Measurements from ENCODE around the gene ZNF575. TPM values are rescaled to one million over a fixed set of nuclear protein-coding genes. Genes with fewer than 3 reads are reported as not detected.
A peak's percentile ranks its signal among the peaks of the same experiment; 100 is the strongest.

The ZNF575 gene
- total RNA-seq, 1 donor from 2014 or later, result 1.3 TPM

GRCh38 chr19:43526884-43527859 lies 5.8 kb upstream of the ZNF575 start, which contains the start of gene ETHE1:
Gene ETHE1, minus strand, starts transcription at chr19:43527201. Its CDS starts 24 bp downstream, at chr19:43527177.
- no peaks in the 10 kb centered on the region for H3K27me3 ChIP-seq (ENCODE audit: insufficient read depth, low read length)

GRCh38 chr19:43527860-43528622 lies 4.9 kb upstream of the ZNF575 start:
- H3K27ac ChIP-seq (ENCODE audit: low read depth, low read length), result no peak overlapping the region
- peaks cover 25% of the 10 kb centered on the region for H3K4me1 ChIP-seq (ENCODE audit: insufficient read depth, low read length)
- no peaks in the 10 kb centered on the region for H3K36me3 ChIP-seq (ENCODE audit: insufficient read depth, low read length)
- peaks cover 13% of the 10 kb centered on the region for H4K20me1 ChIP-seq (ENCODE audit: insufficient read depth, low read length)
- Mint-ChIP-seq H3K4me3 (ENCODE audit: unreplicated experiment) (no peak overlapping the region), H3K4me1 (ENCODE audit: low read depth, unreplicated experiment) (peaks cover 17% of the 10 kb centered on the region), H3K27me3 (ENCODE audit: low read depth, unreplicated experiment) (no peaks in the 10 kb centered on the region), H3K36me3 (ENCODE audit: low read depth, unreplicated experiment) (no peaks in the 10 kb centered on the region), H3K9me3 (ENCODE audit: unreplicated experiment) (no peaks in the 10 kb centered on the region), H3K27ac (ENCODE audit: unreplicated experiment) (no peak overlapping the region)
- TF ChIP-seq EZH2 (IDR thresholded peaks at IDR 0.05; ENCODE audit: insufficient read depth, low read length), result no peak
- no peak for TF ChIP-seq CTCF (IDR thresholded peaks at IDR 0.05; ENCODE audit: insufficient read depth, low read depth, low read length)
- peaks cover 31% of the 10 kb centered on the region for H3K79me2 ChIP-seq (ENCODE audit: insufficient read depth, low read length)
- no peak overlapping the region for H3K9ac ChIP-seq (ENCODE audit: low read length)
- H3K4me2 ChIP-seq (ENCODE audit: low read length), result peak overlapping the region; percentile 99
- no peaks in the 10 kb centered on the region for H3K9me3 ChIP-seq (ENCODE audit: insufficient read depth, low read depth, low read length)
- H3K27me3 ChIP-seq (ENCODE audit: insufficient read depth, low read length), result no peaks in the 10 kb centered on the region
- H2AFZ ChIP-seq (ENCODE audit: low read depth, low read length), result no peak overlapping the region
- no peak overlapping the region for H3K4me3 ChIP-seq (ENCODE audit: insufficient read depth, low read depth, low read length)
- no peak for DNase-seq (ENCODE audit: low read depth)
- no peak for FAIRE-seq

More at GRCh38 chr19:43526884-43527859, 5.8 kb upstream of the ZNF575 start, which contains the start of gene ETHE1:
- no peaks in the 10 kb centered on the region for H3K9me3 Mint-ChIP-seq (ENCODE audit: unreplicated experiment)
- no peaks in the 10 kb centered on the region for H3K36me3 ChIP-seq (ENCODE audit: insufficient read depth, low read length)
- H3K4me2 ChIP-seq (ENCODE audit: low read length), result peak within 1 kb of the TSS; percentile 99
- H3K27ac Mint-ChIP-seq (ENCODE audit: unreplicated experiment), result peak within 1 kb of the TSS; percentile 28
- H3K36me3 Mint-ChIP-seq (ENCODE audit: low read depth, unreplicated experiment), result no peaks in the 10 kb centered on the region
- peaks cover 17% of the 10 kb centered on the region for H4K20me1 ChIP-seq (ENCODE audit: insufficient read depth, low read length)
- no peaks in the 10 kb centered on the region for H3K27me3 Mint-ChIP-seq (ENCODE audit: low read depth, unreplicated experiment)
- no peaks in the 10 kb centered on the region for H3K9me3 ChIP-seq (ENCODE audit: insufficient read depth, low read depth, low read length)
- peak within 1 kb of the TSS; percentile 94 for H3K4me3 Mint-ChIP-seq (ENCODE audit: unreplicated experiment)
- peaks cover 35% of the 10 kb centered on the region for H3K79me2 ChIP-seq (ENCODE audit: insufficient read depth, low read length)
- DNase-seq (ENCODE audit: low read depth) (no peak), FAIRE-seq (no peak)
- H2AFZ ChIP-seq (ENCODE audit: low read depth, low read length), result peak within 1 kb of the TSS; percentile 79
- peaks cover 16% of the 10 kb centered on the region for H3K4me1 ChIP-seq (ENCODE audit: insufficient read depth, low read length)
- peak within 1 kb of the TSS; percentile 60 for H3K27ac ChIP-seq (ENCODE audit: low read depth, low read length)
- peaks cover 20% of the 10 kb centered on the region for H3K4me1 Mint-ChIP-seq (ENCODE audit: low read depth, unreplicated experiment)
- no peak for TF ChIP-seq EZH2 (IDR thresholded peaks at IDR 0.05; ENCODE audit: insufficient read depth, low read length)
- TF ChIP-seq CTCF (IDR thresholded peaks at IDR 0.05; ENCODE audit: insufficient read depth, low read depth, low read length), result no peak
- H3K9ac ChIP-seq (ENCODE audit: low read length), result peak within 1 kb of the TSS; percentile 89
- peak within 1 kb of the TSS; percentile 83 for H3K4me3 ChIP-seq (ENCODE audit: insufficient read depth, low read depth, low read length)
